Measurements from ENCODE around the gene COMMD10.

GRCh38 chr5:116289276-116289675, 204.5 kb downstream of the COMMD10 start:
- TF ChIP-seq RFX5 (IDR thresholded peaks at IDR 0.05; ENCODE audit: low read depth, low read length), result no peak
- no peak for TF ChIP-seq POLR2A (IDR thresholded peaks at IDR 0.05; ENCODE audit: low read depth, low read length)
- TF ChIP-seq CTCF (conservative IDR thresholded peaks at IDR 0.05; ENCODE audit: low read depth, low read length), result no peak
- no peak for TF ChIP-seq CHD1 (IDR thresholded peaks at IDR 0.05; ENCODE audit: low read depth, low read length)

Data from IMR-90 (cell line).